GM18951 (cell line): Measurements from ENCODE around the gene RELB.

Experiments
- POLR2A ChIP-seq: IDR thresholded peaks from 4 replicates; pipeline ENCODE4 v1.6.1; 2011; ENCODE audit warnings: mild to moderate bottlenecking; ENCODE audit not compliant: insufficient read length, insufficient read depth; ENCODE audit errors: extremely low read depth
- in situ Hi-C: fragments of 300-500 bp; cut with MboI; formaldehyde crosslinking; loops from one replicate; pipeline ENCODE4 v1.12.0; 2022; ENCODE audit warnings: low sequenced_read_pairs, mixed read lengths, inconsistent platforms; ENCODE audit not compliant: unreplicated experiment

The RELB gene

GRCh38 chr19:45045671-45046353 is 44.5 kb downstream of the RELB start:
- TF ChIP-seq POLR2A, result no peak
- in situ Hi-C loops, result no loop called here

DNA sequence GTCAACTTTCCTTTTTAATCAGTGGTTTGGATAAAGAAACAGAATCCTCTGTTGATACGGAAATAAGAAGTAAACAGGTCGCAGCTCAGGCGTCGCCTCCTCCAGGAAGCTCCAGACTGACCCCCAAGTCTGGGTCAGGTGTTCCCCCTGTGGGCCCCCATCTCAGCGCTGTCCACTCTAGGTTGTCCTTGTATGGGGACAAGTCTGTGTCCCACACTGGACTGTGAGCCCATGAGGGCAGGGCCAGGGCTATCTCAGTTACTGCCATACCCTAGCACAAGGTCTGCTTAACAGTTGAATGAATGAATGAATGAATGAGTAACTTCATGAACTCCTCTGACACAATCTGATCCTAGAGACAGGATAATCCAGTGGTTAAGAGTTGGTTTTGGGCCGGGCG is 45.1 kb downstream of the RELB start:
- in situ Hi-C loops, result no loop called here
- no peak for TF ChIP-seq POLR2A

DNA sequence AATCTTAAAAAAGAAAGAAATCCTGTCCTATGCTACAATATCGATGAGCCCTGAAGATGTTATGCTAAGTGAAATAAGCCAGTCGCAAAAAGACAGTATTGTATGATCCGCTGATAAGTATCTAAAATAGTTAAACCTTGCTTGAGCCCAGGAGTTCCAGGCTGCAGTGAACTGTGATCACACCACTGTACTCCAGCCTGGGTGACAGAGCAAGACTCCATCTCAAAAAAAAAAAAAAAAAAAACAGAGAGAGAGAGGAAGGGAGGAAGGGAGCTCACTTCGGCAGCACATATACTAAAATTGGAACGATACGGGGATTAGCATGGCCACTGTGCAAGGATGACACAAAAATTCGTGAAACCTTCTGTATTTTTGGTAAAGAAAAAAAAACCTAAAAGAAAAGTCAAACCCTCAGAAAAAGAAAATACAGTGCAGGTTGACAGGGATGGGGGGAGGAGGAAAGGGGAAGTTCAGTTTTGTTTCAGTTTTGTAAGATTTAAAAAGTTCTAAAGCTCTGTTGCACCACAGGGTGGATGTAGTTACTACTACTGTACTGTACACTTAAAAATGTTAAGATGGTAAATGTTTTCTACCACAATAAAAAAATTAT is 46.0 kb downstream of the RELB start:
- no peak for TF ChIP-seq POLR2A
- in situ Hi-C loops, result no loop called here

DNA sequence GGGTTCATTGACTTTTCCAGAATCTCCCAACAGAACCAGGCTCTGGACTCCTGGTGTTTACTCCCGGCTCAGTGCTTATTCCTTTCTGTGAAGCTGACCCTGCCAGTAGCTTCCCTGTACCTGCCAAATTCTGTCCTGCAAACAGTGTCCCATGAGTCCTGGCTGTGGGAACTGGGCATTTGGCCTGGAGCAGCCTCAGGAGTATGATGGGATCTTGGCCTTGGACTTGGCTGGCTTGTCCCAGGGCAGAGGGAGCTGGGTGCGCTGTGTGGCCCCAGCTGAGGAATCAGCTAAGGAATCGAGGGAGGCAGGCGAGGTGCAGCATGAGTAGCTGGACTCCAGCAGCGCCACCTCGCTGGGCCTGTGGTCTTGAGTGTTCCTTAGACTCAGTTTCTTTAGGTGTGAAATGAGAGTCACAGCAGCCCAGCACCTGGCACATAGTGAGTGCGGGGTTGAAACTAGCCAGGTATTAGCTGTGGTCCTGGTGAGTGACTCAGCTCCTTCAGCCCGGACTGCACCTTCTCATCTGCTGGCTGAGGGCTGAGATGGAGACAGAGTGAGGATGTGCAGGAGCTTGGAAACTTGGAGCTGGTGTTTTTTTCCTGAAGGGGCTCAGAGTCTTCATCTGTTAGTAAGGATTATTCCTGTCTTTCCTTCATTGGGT is 47.9 kb downstream of the RELB start:
- TF ChIP-seq POLR2A, result no peak
- in situ Hi-C loops, result no loop called here

DNA sequence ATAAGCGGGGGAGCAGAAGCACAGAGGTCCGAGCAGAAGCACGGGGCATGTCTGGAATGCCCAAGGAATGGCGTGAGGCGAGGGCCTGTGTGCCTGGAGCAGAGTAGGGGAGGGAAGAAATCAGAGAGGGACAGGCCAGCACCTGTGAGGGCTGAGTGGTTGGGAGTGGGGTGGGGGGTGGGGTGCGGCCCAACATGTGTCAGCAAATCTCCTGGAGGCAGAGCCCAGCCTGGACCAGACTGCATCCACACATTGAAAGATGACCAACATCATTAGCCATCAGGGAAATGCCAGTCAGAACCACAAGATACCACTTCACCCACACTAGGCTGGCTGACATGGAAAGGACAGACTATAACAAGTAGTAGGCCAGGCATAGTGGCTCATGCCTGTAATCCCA is 48.8 kb downstream of the RELB start:
- in situ Hi-C loops, result no loop called here
- no peak for TF ChIP-seq POLR2A

- no peak for TF ChIP-seq POLR2A
- in situ Hi-C loops, result no loop called here
Measured at GRCh38 chr19:45051929-45052579, 50.8 kb downstream of the RELB start.

DNA sequence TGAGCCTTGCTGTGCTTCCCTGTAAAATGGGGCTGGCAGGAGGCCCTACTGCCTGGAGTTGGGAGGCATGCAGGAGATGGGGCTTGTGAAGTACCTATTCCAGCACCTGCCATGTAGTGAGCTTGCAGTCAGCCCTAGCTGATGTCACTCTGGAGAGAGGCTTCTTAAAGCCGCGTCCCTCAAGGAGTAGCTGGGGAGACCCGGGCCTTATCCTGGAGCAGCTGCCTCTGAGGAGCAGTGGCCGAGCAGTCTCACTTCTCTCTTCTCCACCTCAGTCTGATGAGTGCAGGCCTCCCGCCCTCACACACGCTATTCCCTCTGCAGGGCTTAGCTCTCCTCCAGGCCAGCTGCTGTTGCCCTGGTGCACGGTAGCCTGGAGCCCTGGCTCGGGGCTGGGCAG is 55.6 kb downstream of the RELB start:
- no peak for TF ChIP-seq POLR2A
- in situ Hi-C loops, result loop anchor here (5.0 kb wide), 1 partner anchor 65 kb away; no protein-coding TSS in a partner anchor

GRCh38 chr19:45057444-45057843 is 56.2 kb downstream of the RELB start:
- no peak for TF ChIP-seq POLR2A
- in situ Hi-C loops, result loop anchor here (5.0 kb wide), 1 partner anchor 65 kb away; no protein-coding TSS in a partner anchor

- no peak for TF ChIP-seq POLR2A
- in situ Hi-C loops, result loop anchor here (5.0 kb wide), 1 partner anchor 66 kb away; no protein-coding TSS in a partner anchor
Measured at GRCh38 chr19:45058622-45059159, 57.4 kb downstream of the RELB start.

DNA sequence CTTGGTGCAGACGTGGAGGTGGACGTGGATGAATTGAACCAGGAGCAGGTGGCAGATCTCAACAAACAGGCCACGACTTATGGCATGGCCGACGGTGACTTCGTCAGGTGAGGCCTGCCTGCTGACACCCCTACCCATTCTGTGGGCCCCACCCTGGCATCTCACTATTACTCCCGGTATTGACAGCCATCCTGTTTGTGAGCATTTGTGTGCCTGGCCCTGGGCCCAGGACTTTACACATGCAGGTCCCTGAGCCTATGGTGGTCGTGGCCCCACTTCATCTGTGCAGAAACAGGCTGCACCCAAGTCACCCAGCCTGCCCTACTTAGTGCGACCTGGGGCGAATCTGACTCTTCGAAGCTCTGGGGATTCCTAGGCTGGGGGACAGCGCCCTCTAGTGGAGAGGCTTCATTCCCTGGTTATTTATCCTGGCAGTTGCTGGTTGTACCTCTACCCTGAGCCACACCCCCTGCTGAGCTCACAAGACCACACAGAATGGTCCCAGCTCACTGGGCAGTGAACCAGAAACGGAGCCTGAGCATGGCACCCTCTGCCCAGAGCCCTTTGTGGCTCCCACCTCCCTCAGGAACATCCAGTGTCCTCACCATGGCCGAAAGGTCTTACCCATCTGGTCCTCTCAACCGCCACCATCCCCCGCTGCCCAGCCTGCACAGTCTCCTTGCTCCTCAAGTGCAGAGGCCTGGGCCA is 58.1 kb downstream of the RELB start:
- in situ Hi-C loops, result loop anchor here (5.0 kb wide), 1 partner anchor 67 kb away; no protein-coding TSS in a partner anchor
- TF ChIP-seq POLR2A, result no peak

GRCh38 chr19:45061965-45062364 is 60.7 kb downstream of the RELB start:
- in situ Hi-C loops, result no loop called here
- TF ChIP-seq POLR2A, result no peak

DNA sequence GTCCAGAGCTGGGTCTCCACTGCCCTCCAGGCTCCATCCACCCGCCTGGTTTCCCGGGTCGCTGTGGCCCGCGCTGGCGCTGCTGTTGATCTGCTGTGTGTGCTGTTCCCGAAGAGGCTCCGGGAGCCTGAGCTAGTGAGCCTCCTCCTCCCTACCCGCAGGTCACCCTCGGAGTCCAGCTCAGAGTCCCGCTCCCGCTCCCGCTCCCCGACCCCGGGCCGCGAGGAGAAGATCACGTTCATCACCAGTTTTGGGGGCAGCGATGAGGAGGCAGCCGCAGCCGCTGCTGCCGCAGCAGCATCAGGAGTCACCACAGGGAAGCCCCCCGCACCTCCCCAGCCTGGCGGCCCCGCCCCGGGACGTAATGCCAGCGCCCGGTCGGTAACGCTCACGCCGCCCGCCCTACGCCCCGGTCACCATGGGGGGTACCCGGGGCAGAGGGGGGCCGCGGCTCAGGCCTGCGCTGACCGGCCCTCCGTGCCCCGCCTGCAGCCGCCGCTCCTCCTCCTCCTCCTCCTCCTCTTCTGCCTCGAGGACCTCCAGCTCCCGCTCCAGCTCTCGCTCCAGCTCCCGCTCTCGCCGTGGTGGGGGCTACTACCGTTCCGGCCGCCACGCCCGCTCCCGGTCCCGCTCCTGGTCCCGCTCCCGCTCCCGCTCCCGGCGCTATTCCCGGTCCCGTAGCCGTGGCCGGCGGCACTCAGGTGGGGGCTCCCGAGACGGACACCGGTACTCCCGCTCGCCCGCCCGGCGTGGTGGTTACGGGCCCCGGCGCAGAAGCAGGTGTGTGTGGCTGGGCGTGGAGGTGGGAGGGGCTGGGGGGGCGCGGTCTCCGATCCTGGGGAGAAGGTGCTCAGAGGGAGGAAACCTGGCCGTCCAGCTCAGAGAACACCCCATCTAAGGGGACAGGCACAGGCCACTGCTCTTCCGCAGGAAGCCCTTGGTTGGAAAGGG is 62.9 kb downstream of the RELB start:
- in situ Hi-C loops, result no loop called here
- TF ChIP-seq POLR2A, result no peak
